IMR-90 (cell line): ENCODE data around the gene DNMT3A. TPM values are rescaled to one million over a fixed set of nuclear protein-coding genes. Genes with fewer than 3 reads are reported as not detected.

ENCODE experiments used
- ATAC-seq: fragments of 200-7000 bp; cut with Tn5 transposase; 2 replicates; pipeline ENCODE4 v1.9.1; 2020; ENCODE audit warnings: low read depth, mild to moderate bottlenecking, moderate library complexity
- BruUV-seq: library from RNA; stranded (reverse); fragments of 400-500 nt; replicated peaks from 2 replicates; lab custom pipeline; 2021; lab: Mats Ljungman, UMichigan
- CTCF ChIA-PET: fragments of 300-600 bp; formaldehyde crosslinking; extraction: SDS; loops from one replicate; lab custom pipeline; 2021; ENCODE audit warnings: antibody characterized with exemption; lab: Yijun Ruan, JAX
- POLR2A ChIA-PET: fragments of 300-600 bp; sonication (Branson Sonifier 250); formaldehyde crosslinking; loops from one replicate; lab custom pipeline; 2022; ENCODE audit warnings: antibody characterized with exemption; ENCODE audit not compliant: unreplicated experiment; lab: Charles Lee
- DNase-seq: peaks from one replicate; pipeline ENCODE4 v3.0.0; 2013
- H2AFZ ChIP-seq: replicated peaks from 2 replicates; pipeline ENCODE3; 2013; ENCODE audit warnings: low read length, mild to moderate bottlenecking; ENCODE audit not compliant: poor library complexity
- H2AK5ac ChIP-seq: 2 replicates; pipeline ENCODE4 v1.6.1; 2013; ENCODE audit warnings: low read depth, low read length, inconsistent platforms
- H2AK9ac ChIP-seq: replicated peaks from 2 replicates; pipeline ENCODE3; 2013; ENCODE audit warnings: mild to moderate bottlenecking, low read depth, low read length, moderate library complexity; ENCODE audit not compliant: poor library complexity
- H2BK120ac ChIP-seq: 2 replicates; pipeline ENCODE4 v1.6.1; 2013; ENCODE audit warnings: low read depth, low read length, inconsistent platforms
- H2BK15ac ChIP-seq: 3 replicates; pipeline ENCODE4 v1.6.1; 2013; ENCODE audit warnings: low read depth, low read length, inconsistent platforms
- H2BK20ac ChIP-seq: 2 replicates; pipeline ENCODE4 v1.6.1; 2013; ENCODE audit warnings: low read depth, mild to moderate bottlenecking, inconsistent platforms, low read length, moderate library complexity
- H2BK5ac ChIP-seq: 2 replicates; pipeline ENCODE4 v1.6.1; 2013; ENCODE audit warnings: mild to moderate bottlenecking, low read depth, low read length, inconsistent platforms; ENCODE audit not compliant: poor library complexity, severe bottlenecking
- H3K14ac ChIP-seq: replicated peaks from 2 replicates; pipeline ENCODE4 v1.6.1; 2013; ENCODE audit warnings: low read depth, low read length, inconsistent platforms
- H3K18ac ChIP-seq: 2 replicates; pipeline ENCODE4 v1.6.1; 2013; ENCODE audit warnings: low read depth, low read length, control low read depth
- H3K23ac ChIP-seq: 2 replicates; pipeline ENCODE4 v1.6.1; 2013; ENCODE audit warnings: low read depth, low read length, inconsistent platforms
- H3K27ac ChIP-seq: 2 replicates; pipeline ENCODE4 v1.5.1; 2013; ENCODE audit warnings: mild to moderate bottlenecking, control low read depth, low read length; ENCODE audit not compliant: insufficient read depth
- H3K27me3 ChIP-seq: 2 replicates; pipeline ENCODE4 v1.6.1; 2013; ENCODE audit warnings: low read length; ENCODE audit not compliant: control insufficient read depth, insufficient read depth
- H3K36me3 ChIP-seq: 2 replicates; pipeline ENCODE4 v1.6.1; 2013; ENCODE audit warnings: low read length, mixed read lengths; ENCODE audit not compliant: control insufficient read depth, insufficient read depth
- H3K4ac ChIP-seq: 2 replicates; pipeline ENCODE4 v1.6.1; 2013; ENCODE audit warnings: low read depth, low read length, inconsistent platforms
- H3K4me1 ChIP-seq: 2 replicates; pipeline ENCODE4 v1.6.1; 2013; ENCODE audit warnings: low read length, mixed read lengths; ENCODE audit not compliant: control insufficient read depth, insufficient read depth
- H3K4me2 ChIP-seq: 2 replicates; pipeline ENCODE4 v1.6.1; 2013; ENCODE audit warnings: low read depth, mild to moderate bottlenecking, control low read depth, low read length, moderate library complexity
- H3K4me3 ChIP-seq: 2 replicates; pipeline ENCODE4 v1.5.1; 2013; ENCODE audit warnings: low read depth, mild to moderate bottlenecking, control low read depth, low read length, moderate library complexity; ENCODE audit not compliant: insufficient read depth
- H3K56ac ChIP-seq: 2 replicates; pipeline ENCODE4 v1.6.1; 2013; ENCODE audit warnings: low read length, inconsistent platforms; ENCODE audit not compliant: insufficient read depth; ENCODE audit errors: extremely low read depth
- H3K79me1 ChIP-seq, 2 experiments: 2 replicates each; pipeline ENCODE4 v1.6.1; 2013; ENCODE audit warnings: low read length in 2 of 2, inconsistent platforms in 1 of 2, low read depth in 1 of 2
- H3K9ac ChIP-seq: 2 replicates; pipeline ENCODE4 v1.6.1; 2013; ENCODE audit warnings: low read depth, low read length, control low read depth
- H3K9me1 ChIP-seq: 2 replicates; pipeline ENCODE4 v1.6.1; 2013; ENCODE audit warnings: low read length, inconsistent platforms; ENCODE audit not compliant: insufficient read depth
- H3K9me3 ChIP-seq: 2 replicates; pipeline ENCODE4 v1.6.1; 2013; ENCODE audit warnings: low read length; ENCODE audit not compliant: control insufficient read depth, insufficient read depth
- H4K20me1 ChIP-seq: 2 replicates; pipeline ENCODE4 v1.6.1; 2013; ENCODE audit warnings: low read length, inconsistent platforms; ENCODE audit not compliant: insufficient read depth
- H4K5ac ChIP-seq: 2 replicates; pipeline ENCODE4 v1.6.1; 2013; ENCODE audit warnings: mild to moderate bottlenecking, low read depth, low read length, control low read depth
- H4K8ac ChIP-seq, 2 experiments: 2 replicates each; pipeline ENCODE4 v1.6.1; 2013; ENCODE audit warnings: low read depth in 2 of 2, low read length in 2 of 2, control low read depth in 1 of 2, inconsistent platforms in 1 of 2
- H4K91ac ChIP-seq: 2 replicates; pipeline ENCODE4 v1.6.1; 2013; ENCODE audit warnings: low read depth, low read length, inconsistent platforms; ENCODE audit not compliant: insufficient read depth
- BHLHE40 ChIP-seq: fragments of 150-350 bp; IDR thresholded peaks from 2 replicates; pipeline ENCODE4 v1.6.1; 2016; ENCODE audit warnings: mild to moderate bottlenecking, low read depth, low read length
- CEBPB ChIP-seq: IDR thresholded peaks from 2 replicates; pipeline ENCODE4 v1.6.1; 2012; ENCODE audit warnings: low read depth, low read length, improper control_type of control experiment
- CHD1 ChIP-seq: IDR thresholded peaks from 2 replicates; pipeline ENCODE4 v1.6.1; 2012; ENCODE audit warnings: low read depth, low read length, improper control_type of control experiment
- CTCF ChIP-seq: conservative IDR thresholded peaks from 2 replicates; pipeline ENCODE4 v1.5.1; 2012; ENCODE audit warnings: mild to moderate bottlenecking, low read depth, low read length, improper control_type of control experiment
- ELK1 ChIP-seq: fragments of 150-350 bp; IDR thresholded peaks from 2 replicates; pipeline ENCODE4 v1.6.1; 2016; ENCODE audit warnings: low read depth, mild to moderate bottlenecking, low read length, moderate library complexity, borderline replicate concordance
- FOS ChIP-seq: fragments of 150-350 bp; IDR thresholded peaks from 2 replicates; pipeline ENCODE4 v1.6.1; 2016; ENCODE audit warnings: low read depth, low read length
- MAZ ChIP-seq: IDR thresholded peaks from 2 replicates; pipeline ENCODE4 v1.6.1; 2012; ENCODE audit warnings: low read depth, mild to moderate bottlenecking, low read length, improper control_type of control experiment, moderate library complexity, borderline replicate concordance
- NFE2L2 ChIP-seq: fragments of 150-350 bp; IDR thresholded peaks from 2 replicates; pipeline ENCODE4 v1.6.1; 2016; ENCODE audit warnings: low read depth, mild to moderate bottlenecking, low read length
- POLR2A ChIP-seq: IDR thresholded peaks from 2 replicates; pipeline ENCODE4 v1.6.1; 2012; ENCODE audit warnings: mild to moderate bottlenecking, low read depth, low read length
- RAD21 ChIP-seq: IDR thresholded peaks from 2 replicates; pipeline ENCODE4 v1.6.1; 2012; ENCODE audit warnings: low read length, improper control_type of control experiment
- RCOR1 ChIP-seq: IDR thresholded peaks from 2 replicates; pipeline ENCODE4 v1.6.1; 2012; ENCODE audit warnings: mild to moderate bottlenecking, low read length, improper control_type of control experiment; ENCODE audit not compliant: insufficient replicate concordance
- RFX5 ChIP-seq: IDR thresholded peaks from 2 replicates; pipeline ENCODE4 v1.8.0; 2012; ENCODE audit warnings: low read depth, mild to moderate bottlenecking, low read length, moderate library complexity
- SMC3 ChIP-seq: fragments of 150-350 bp; IDR thresholded peaks from 2 replicates; pipeline ENCODE4 v1.6.1; 2016; ENCODE audit warnings: low read depth, mild to moderate bottlenecking, antibody characterized with exemption, low read length, moderate library complexity
- USF2 ChIP-seq: fragments of 150-350 bp; IDR thresholded peaks from 2 replicates; pipeline ENCODE4 v1.6.1; 2017; ENCODE audit warnings: mild to moderate bottlenecking, antibody characterized with exemption, low read length, low read depth
- WGBS, 2 experiments: methylation state at CpG; one replicate each; pipeline versions ENCODE4 v1.1.5 to v1.1.7; 2013; ENCODE audit warnings: missing lambda C conversion rate in 2 of 2; ENCODE audit not compliant: insufficient read length in 1 of 2; ENCODE audit errors: extremely low coverage in 2 of 2; 5-methylcytosine and 5-hydroxymethylcytosine counted together
- dilution Hi-C: fragments of 300-500 bp; cut with HindIII; formaldehyde crosslinking; loops from one replicate; pipeline ENCODE4 v1.14.3; 2018; ENCODE audit warnings: low sequenced_read_pairs; ENCODE audit not compliant: unreplicated experiment
- in situ Hi-C: fragments of 300-500 bp; cut with MboI; formaldehyde crosslinking; loops from 3 replicates; pipeline ENCODE4 v1.14.3; 2019; ENCODE audit warnings: low sequenced_read_pairs, inconsistent platforms, mixed read lengths
- intact Hi-C: fragments of 100-400 bp; cut with micrococcal nuclease; formaldehyde crosslinking; loops from 2 replicates; pipeline ENCODE4 v1.10.0; 2022
- polyA plus RNA-seq, 3 experiments: library from polyadenylated mRNA; depleted of rRNA; stranded (reverse); fragments of >200 nt; gene quantifications; 2 replicates each; pipeline ENCODE4 v1.2.3, GENCODE V29; 2012; ENCODE audit warnings: low replicate concordance in 1 of 3
- total RNA-seq: library from RNA; depleted of rRNA; stranded (reverse); fragments of >200 nt; gene quantifications from 2 replicates; pipeline ENCODE4 v1.2.3, GENCODE V29; 2012

The DNMT3A gene
- total and polyA plus RNA-seq, 2 of the 4 experiments (the other 2 are of a cell fraction): 4.4 to 9.7 TPM

- H3K4ac ChIP-seq: no peak overlapping the region
- in situ Hi-C loops (no loop called here), dilution Hi-C loops (no loop called here), intact Hi-C loops (no loop called here)
- ATAC-seq: no peak
- H2BK5ac ChIP-seq: no peak overlapping the region
- H4K8ac ChIP-seq: no peak overlapping the region
- H3K36me3 ChIP-seq: no peaks in the 10 kb centered on the region
- H2AK9ac ChIP-seq: no peak overlapping the region
- DNase-seq: no peak
- no peak overlapping the region for H3K4me2 ChIP-seq
- no peaks in the 10 kb centered on the region for H3K9me1 ChIP-seq
- H4K5ac ChIP-seq: no peak overlapping the region
- no peaks in the 10 kb centered on the region for H3K9me3 ChIP-seq
- no CpG with 5 or more reads among the region's 5 CpGs for WGBS, 2 experiments
- no peak for TF ChIP-seq RFX5
- no peak for TF ChIP-seq RAD21
- TF ChIP-seq ELK1: no peak
- TF ChIP-seq POLR2A: no peak
- no peak for TF ChIP-seq RCOR1
- TF ChIP-seq USF2: no peak
- no peak for TF ChIP-seq BHLHE40
- TF ChIP-seq CTCF: no peak
- no peak for TF ChIP-seq NFE2L2
- no peak for TF ChIP-seq CHD1
- no peak for TF ChIP-seq FOS
- no peak for TF ChIP-seq MAZ
- no peak for TF ChIP-seq CEBPB
- no peak for TF ChIP-seq SMC3
- H2BK15ac ChIP-seq: no peak overlapping the region
- H4K20me1 ChIP-seq: no peaks in the 10 kb centered on the region
- H2AFZ ChIP-seq: no peak overlapping the region
- peaks cover 4% of the 10 kb centered on the region for H3K27me3 ChIP-seq
- no peaks in the 10 kb centered on the region for H3K79me1 ChIP-seq
- POLR2A ChIA-PET: interaction anchor here (0.6 kb wide), 1 partner anchor 168 kb away, joined by 4 read pairs; no protein-coding TSS in a partner anchor
- H3K56ac ChIP-seq: no peak overlapping the region
- H2BK120ac ChIP-seq: no peak overlapping the region
- H2BK20ac ChIP-seq: no peak overlapping the region
- H4K91ac ChIP-seq: no peak overlapping the region
- no peak overlapping the region for H3K4me3 ChIP-seq
- H3K27ac ChIP-seq: no peak overlapping the region
- no peak overlapping the region for H3K23ac ChIP-seq
- H3K9ac ChIP-seq: no peak overlapping the region
- no peak overlapping the region for H3K18ac ChIP-seq
- no peak overlapping the region for H2AK5ac ChIP-seq
- no TSS peak for BruUV-seq
- CTCF ChIA-PET: interaction anchor here (1.1 kb wide), 1 partner anchor 11 kb away, joined by 5 read pairs; no protein-coding TSS in a partner anchor
- H3K14ac ChIP-seq: no peak overlapping the region
- no peaks in the 10 kb centered on the region for H3K4me1 ChIP-seq
Measured at GRCh38 chr2:25365241-25365640, 23.5 kb upstream of the DNMT3A start.
